COLO829 (cell line): Measurements from ENCODE around the gene MRPS2.
"Not testable (repeated sequence)": the region's sequence is repeated elsewhere in the genome, so short reads cannot be mapped to it uniquely, and the experiment has no call there.

Experiments
- DNase-seq: peaks from one replicate; pipeline ENCODE4 v3.0.0; 2012; ENCODE audit warnings: low spot score

MRPS2 gene

GRCh38 chr9:135499326-135500070, 984 bp upstream of the MRPS2 start:
- peak; percentile 85 for DNase-seq

- DNase-seq, result no peak
Observed at GRCh38 chr9:135500071-135500524, 384 bp upstream of the MRPS2 start.

GRCh38 chr9:135501261-135502167, 1.0 kb downstream of the MRPS2 start:
- DNase-seq, result peak; percentile 45

GRCh38 chr9:135502168-135502872, 1.8 kb downstream of the MRPS2 start:
- no peak for DNase-seq

- no peak for DNase-seq
Observed at GRCh38 chr9:135502873-135503321, 2.4 kb downstream of the MRPS2 start.

GRCh38 chr9:135503371-135504261, 3.1 kb downstream of the MRPS2 start:
- DNase-seq, result no peak

GRCh38 chr9:135504262-135505243, 4.1 kb downstream of the MRPS2 start:
- peak; percentile 63 for DNase-seq

GRCh38 chr9:135505406-135506187, 5.1 kb downstream of the MRPS2 start:
- DNase-seq, result no peak

- DNase-seq, result no peak
Observed at GRCh38 chr9:135506327-135507103, 6.0 kb downstream of the MRPS2 start.

- no peak for DNase-seq
Observed at GRCh38 chr9:135507104-135508035, 6.9 kb downstream of the MRPS2 start.

- DNase-seq, result no peak
Observed at GRCh38 chr9:135508211-135508820, 7.8 kb downstream of the MRPS2 start.

GRCh38 chr9:135509458-135509857, 9.0 kb downstream of the MRPS2 start:
- DNase-seq, result no peak

GRCh38 chr9:135512241-135512603, 11.7 kb downstream of the MRPS2 start:
- DNase-seq, result no peak

- no peak for DNase-seq
Observed at GRCh38 chr9:135512904-135513303, 12.4 kb downstream of the MRPS2 start.

- DNase-seq, result no peak
Observed at GRCh38 chr9:135513351-135513846, 12.9 kb downstream of the MRPS2 start.

- not testable (repeated sequence) for DNase-seq
Observed at GRCh38 chr9:135513906-135514305, 13.4 kb downstream of the MRPS2 start.
